PFSK-1 (cell line): Measurements from ENCODE around the gene FADS1.

Experiments used
- FOXP2 ChIP-seq: optimal IDR thresholded peaks from 2 replicates; pipeline ENCODE3; 2011; ENCODE audit warnings: borderline replicate concordance, control low read depth, inconsistent platforms; ENCODE audit not compliant: insufficient read depth; ENCODE audit errors: extremely low read length, extremely low read depth
- POLR2AphosphoS5 ChIP-seq: IDR thresholded peaks from 2 replicates; pipeline ENCODE4 v1.6.1; 2012; ENCODE audit warnings: low read depth, mild to moderate bottlenecking, control low read depth, low read length, moderate library complexity
- REST ChIP-seq, 2 experiments: IDR thresholded peaks; 2 replicates each; pipeline versions ENCODE4 v1.6.1 to v1.8.0; 2011 to 2012; ENCODE audit warnings: low read depth in 2 of 2, low read length in 2 of 2, control low read depth in 1 of 2, inconsistent platforms in 1 of 2, mild to moderate bottlenecking in 1 of 2, moderate library complexity in 1 of 2; ENCODE audit not compliant: insufficient read depth in 1 of 2
- SIN3A ChIP-seq: IDR thresholded peaks from 2 replicates; pipeline ENCODE4 v1.6.1; 2012; ENCODE audit warnings: mild to moderate bottlenecking, low read length, moderate library complexity, borderline replicate concordance; ENCODE audit not compliant: insufficient read depth
- TAF1 ChIP-seq: IDR thresholded peaks from 2 replicates; pipeline ENCODE4 v1.6.1; 2012; ENCODE audit warnings: low read length, control low read depth, borderline replicate concordance; ENCODE audit not compliant: insufficient read depth

FADS1 gene

GRCh38 chr11:61805146-61805545 lies 11.7 kb downstream of the FADS1 start:
- TF ChIP-seq SIN3A (no peak), FOXP2 (no peak), POLR2AphosphoS5 (no peak), REST (IDR thresholded peaks at IDR 0.05; ENCODE audit: insufficient read depth in 1 of 2, low read depth in 2 of 2, low read length in 2 of 2) (no peak), TAF1 (no peak)

GRCh38 chr11:61803889-61804647 lies 12.7 kb downstream of the FADS1 start:
- no peak for TF ChIP-seq REST (IDR thresholded peaks at IDR 0.05; ENCODE audit: insufficient read depth in 1 of 2, low read depth in 2 of 2, low read length in 2 of 2)
- TF ChIP-seq POLR2AphosphoS5: no peak
- no peak for TF ChIP-seq TAF1
- no peak for TF ChIP-seq FOXP2
- no peak for TF ChIP-seq SIN3A

GRCh38 chr11:61802605-61803004 lies 14.2 kb downstream of the FADS1 start:
- TF ChIP-seq SIN3A (no peak), TAF1 (no peak), FOXP2 (no peak), REST (IDR thresholded peaks at IDR 0.05; ENCODE audit: insufficient read depth in 1 of 2, low read depth in 2 of 2, low read length in 2 of 2) (no peak), POLR2AphosphoS5 (no peak)

- TF ChIP-seq POLR2AphosphoS5 (no peak), SIN3A (no peak), FOXP2 (no peak), TAF1 (no peak), REST (IDR thresholded peaks at IDR 0.05; ENCODE audit: insufficient read depth in 1 of 2, low read depth in 2 of 2, low read length in 2 of 2) (no peak)
Measured at GRCh38 chr11:61800331-61801281, 16.2 kb downstream of the FADS1 start.
